CD14-positive monocyte (primary cell): ENCODE measurements around the gene HOXB8. TPM values are rescaled to one million over a fixed set of nuclear protein-coding genes. Genes with fewer than 3 reads are reported as not detected.

ENCODE experiments used
- DNase-seq, 3 donors: peaks; one replicate each; pipeline ENCODE4 v3.0.0-alpha.2; 2011 to 2022
- H2AFZ ChIP-seq: 2 replicates; pipeline ENCODE4 v1.6.0; 2012; ENCODE audit warnings: mild to moderate bottlenecking, low read depth, low read length, inconsistent platforms; ENCODE audit not compliant: insufficient read depth, poor library complexity, severe bottlenecking
- H3K27ac ChIP-seq, 2 donors: 1 replicate in 1 of 2; 2 replicates in 1 of 2; pipeline ENCODE4 v1.5.1; 2012 to 2013; ENCODE audit warnings: low read length in 2 of 2, control low read depth in 1 of 2, inconsistent platforms in 1 of 2, low read depth in 1 of 2, mild to moderate bottlenecking in 1 of 2
- H3K27me3 ChIP-seq, 2 donors: one replicate each; pipeline versions ENCODE4 v1.6.0 to v1.6.1; 2011 to 2013; ENCODE audit warnings: low read length in 2 of 2; ENCODE audit not compliant: control insufficient read depth in 2 of 2, insufficient read depth in 2 of 2
- H3K36me3 ChIP-seq, 2 donors: replicated peaks in 1 of 2; 1 replicate in 1 of 2; 2 replicates in 1 of 2; pipeline versions ENCODE4 v1.5.1 to v1.6.1; 2012 to 2013; ENCODE audit warnings: low read length in 2 of 2, control low read depth in 1 of 2, inconsistent platforms in 1 of 2, mild to moderate bottlenecking in 1 of 2; ENCODE audit not compliant: insufficient read depth in 2 of 2, control insufficient read depth in 1 of 2
- H3K4me1 ChIP-seq, 2 donors: 1 replicate in 1 of 2; 2 replicates in 1 of 2; pipeline versions ENCODE4 v1.5.1 to v1.6.1; 2012 to 2013; ENCODE audit warnings: low read length in 2 of 2, control low read depth in 1 of 2, inconsistent platforms in 1 of 2, mild to moderate bottlenecking in 1 of 2, moderate library complexity in 1 of 2; ENCODE audit not compliant: insufficient read depth in 2 of 2, control insufficient read depth in 1 of 2
- H3K4me2 ChIP-seq: replicated peaks from 2 replicates; pipeline ENCODE3; 2012; ENCODE audit warnings: low read length, moderate library complexity, mild to moderate bottlenecking; ENCODE audit not compliant: poor library complexity, severe bottlenecking; ENCODE audit errors: extremely low read depth
- H3K4me3 ChIP-seq, 3 experiments: fragments of 200-600 bp in 1 of 3; sonication (generic) in 1 of 3; replicated peaks in 1 of 3; 1 replicate in 2 of 3; 2 replicates in 1 of 3; pipeline ENCODE4 v1.5.1; 2011 to 2013; ENCODE audit warnings: low read length in 3 of 3, mild to moderate bottlenecking in 3 of 3, control low read depth in 2 of 3, low read depth in 2 of 3, inconsistent platforms in 1 of 3, moderate library complexity in 1 of 3
- H3K79me2 ChIP-seq: 2 replicates; pipeline ENCODE4 v1.6.0; 2012; ENCODE audit warnings: mild to moderate bottlenecking, control low read depth, inconsistent platforms, low read length, moderate library complexity; ENCODE audit not compliant: insufficient read depth
- H3K9ac ChIP-seq: 2 replicates; pipeline ENCODE4 v1.6.0; 2017; ENCODE audit warnings: low read length, mild to moderate bottlenecking; ENCODE audit not compliant: insufficient read depth, poor library complexity, severe bottlenecking
- H3K9me3 ChIP-seq, 2 donors: replicated peaks in 1 of 2; 1 replicate in 1 of 2; 2 replicates in 1 of 2; pipeline versions ENCODE4 v1.5.1 to v1.6.1; 2012 to 2013; ENCODE audit warnings: low read length in 2 of 2, control low read depth in 1 of 2; ENCODE audit not compliant: control insufficient read depth in 1 of 2, insufficient read depth in 1 of 2
- H4K20me1 ChIP-seq: 2 replicates; pipeline ENCODE4 v1.6.0; 2012; ENCODE audit warnings: mild to moderate bottlenecking, low read length, control low read depth, moderate library complexity; ENCODE audit not compliant: insufficient read depth
- H3K27ac Mint-ChIP-seq, 7 donors: one replicate each; pipeline ENCODE4 v1.8.0; 2020; ENCODE audit warnings: mild to moderate bottlenecking in 7 of 7, mixed read lengths in 7 of 7, moderate library complexity in 6 of 7, inconsistent platforms in 2 of 7
- H3K27me3 Mint-ChIP-seq, 3 donors: one replicate each; pipeline ENCODE4 v1.8.0; 2021 to 2022; ENCODE audit warnings: low read depth in 3 of 3, mild to moderate bottlenecking in 3 of 3, mixed read lengths in 3 of 3, moderate library complexity in 3 of 3, inconsistent platforms in 1 of 3
- H3K36me3 Mint-ChIP-seq, 2 donors: one replicate each; pipeline ENCODE4 v1.8.0; 2020; ENCODE audit warnings: mixed read lengths in 2 of 2, inconsistent platforms in 1 of 2, mild to moderate bottlenecking in 1 of 2
- H3K4me1 Mint-ChIP-seq: one replicate; pipeline ENCODE4 v1.8.0; 2020; ENCODE audit warnings: mild to moderate bottlenecking, mixed read lengths
- H3K4me3 Mint-ChIP-seq, 2 donors: one replicate each; pipeline ENCODE4 v1.8.0; 2020; ENCODE audit warnings: mild to moderate bottlenecking in 2 of 2, mixed read lengths in 2 of 2, moderate library complexity in 1 of 2
- H3K9me3 Mint-ChIP-seq, 7 donors: one replicate each; pipeline ENCODE4 v1.8.0; 2020 to 2022; ENCODE audit warnings: mixed read lengths in 7 of 7, mild to moderate bottlenecking in 6 of 7, moderate library complexity in 6 of 7, inconsistent platforms in 2 of 7
- CTCF ChIP-seq: fragments of 200-600 bp; IDR thresholded peaks from one replicate; pipeline ENCODE4 v1.8.0; 2022; ENCODE audit warnings: antibody characterized with exemption, mild to moderate bottlenecking
- WGBS: methylation state at CpG from one replicate; pipeline ENCODE4 v1.1.5; 2013; ENCODE audit warnings: missing lambda C conversion rate; ENCODE audit not compliant: insufficient coverage; 5-methylcytosine and 5-hydroxymethylcytosine counted together
- intact Hi-C, 2 donors: fragments of 100-400 bp; cut with micrococcal nuclease; formaldehyde crosslinking; loops; one replicate each; pipeline versions ENCODE4 v1.15.0 to v1.15.1; 2023
- polyA plus RNA-seq, 3 donors: library from polyadenylated mRNA; depleted of rRNA in 1 of 3; unstranded in 2 of 3; stranded (reverse) in 1 of 3; fragments of 300-500 nt in 2 of 3; fragments of >200 nt in 1 of 3; fragmentation: Illumina TruSeq in 2 of 3; gene quantifications; 1 replicate in 2 of 3; 2 replicates in 1 of 3; pipeline ENCODE4 v1.2.3, GENCODE V29; 2012 to 2021

The HOXB8 gene
- polyA plus RNA-seq, 3 donors, result not detected

GRCh38 chr17:48633266-48633677 is 18.2 kb upstream of the HOXB8 start:
- H3K27me3 Mint-ChIP-seq, result peaks cover 92 to 99% (median 98%) of the 10 kb centered on the region in 3 donors
- no peak overlapping the region for H2AFZ ChIP-seq
- no peak overlapping the region for H3K4me3 ChIP-seq
- no peak overlapping the region for H3K27ac ChIP-seq
- peaks cover 71 to 100% of the 10 kb centered on the region in 2 donors for H3K27me3 ChIP-seq
- H3K27ac Mint-ChIP-seq, result no peak overlapping the region
- H3K4me1 Mint-ChIP-seq, result peaks cover 4% of the 10 kb centered on the region
- intact Hi-C loops, result no loop called here
- H3K36me3 ChIP-seq, result no peaks in the 10 kb centered on the region
- no peaks in the 10 kb centered on the region for H3K4me1 ChIP-seq
- H4K20me1 ChIP-seq, result no peaks in the 10 kb centered on the region
- TF ChIP-seq CTCF, result no peak
- peaks cover 0 to 13% of the 10 kb centered on the region in 2 donors for H3K9me3 ChIP-seq
- DNase-seq, result no peak
- no peak overlapping the region for H3K9ac ChIP-seq
- peaks cover 0 to 20% (median 11%) of the 10 kb centered on the region in 7 donors for H3K9me3 Mint-ChIP-seq
- H3K79me2 ChIP-seq, result no peaks in the 10 kb centered on the region
- WGBS, result 68% methylated on average over 34 of the region's 35 CpGs
- peak overlapping the region in 1 of 2 donors; percentile 76 for H3K4me3 Mint-ChIP-seq
- H3K36me3 Mint-ChIP-seq, result peaks cover 0 to 4% of the 10 kb centered on the region in 2 donors
- no peak overlapping the region for H3K4me2 ChIP-seq

- no peak for DNase-seq
- Histone ChIP-seq H3K9ac (no peak overlapping the region), H3K36me3 (no peaks in the 10 kb centered on the region), H3K4me3 (no peak overlapping the region), H3K9me3 (peaks cover 0 to 13% of the 10 kb centered on the region in 2 donors), H4K20me1 (no peaks in the 10 kb centered on the region), H3K4me2 (no peak overlapping the region), H3K27ac (no peak overlapping the region), H3K27me3 (peaks cover 68 to 100% of the 10 kb centered on the region in 2 donors), H3K79me2 (no peaks in the 10 kb centered on the region), H2AFZ (no peak overlapping the region), H3K4me1 (no peaks in the 10 kb centered on the region)
- no peak for TF ChIP-seq CTCF
- intact Hi-C loops, result no loop called here
- peaks cover 0 to 4% of the 10 kb centered on the region in 2 donors for H3K36me3 Mint-ChIP-seq
- no peak overlapping the region for H3K27ac Mint-ChIP-seq
- peaks cover 4% of the 10 kb centered on the region for H3K4me1 Mint-ChIP-seq
- peak overlapping the region in 1 of 2 donors; percentile 76 for H3K4me3 Mint-ChIP-seq
- H3K9me3 Mint-ChIP-seq, result peaks cover 0 to 20% (median 11%) of the 10 kb centered on the region in 7 donors
- H3K27me3 Mint-ChIP-seq, result peaks cover 92 to 99% (median 99%) of the 10 kb centered on the region in 3 donors
- 92% methylated on average over 5 of the region's 7 CpGs for WGBS
Observed at GRCh38 chr17:48632579-48633265, 17.6 kb upstream of the HOXB8 start.
